ENCODE data around the gene RALGPS2.

GRCh38 chr1:178954937-178955336 lies 229.9 kb downstream of the RALGPS2 start:
- TF ChIP-seq CTCF (conservative IDR thresholded peaks at IDR 0.05; ENCODE audit: low read length): no peak
- no peak for TF ChIP-seq EZH2phosphoT487 (IDR thresholded peaks at IDR 0.05; ENCODE audit: borderline replicate concordance, low read depth, low read length)
